ENCODE data around the gene NCLN.
"Not testable (repeated sequence)": the region's sequence is repeated elsewhere in the genome, so short reads cannot be mapped to it uniquely, and the experiment has no call there.

Gene NCLN

DNA sequence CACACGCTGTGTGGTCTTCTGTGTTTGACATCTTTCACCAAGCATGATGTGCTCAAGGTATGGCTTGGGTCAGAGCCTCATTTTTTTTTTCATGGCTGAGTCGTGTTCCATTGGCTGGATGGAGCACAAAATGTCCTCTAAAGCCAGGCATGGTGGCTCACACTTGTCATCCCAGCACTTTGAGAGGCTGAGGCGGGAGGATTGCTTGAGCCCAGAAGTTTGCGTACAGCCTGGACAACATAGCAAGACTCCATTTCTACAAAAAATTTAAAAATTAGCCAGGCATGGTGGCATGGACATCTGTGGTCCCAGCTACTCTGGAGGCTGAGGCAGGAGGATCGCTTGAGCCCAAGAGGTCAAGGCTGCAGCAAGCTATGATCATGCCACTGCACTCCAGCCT lies 35.8 kb downstream of the NCLN start:
- not testable (repeated sequence) for DNase-seq (ENCODE audit: insufficient read length, low spot score); FAIRE-seq

DNA sequence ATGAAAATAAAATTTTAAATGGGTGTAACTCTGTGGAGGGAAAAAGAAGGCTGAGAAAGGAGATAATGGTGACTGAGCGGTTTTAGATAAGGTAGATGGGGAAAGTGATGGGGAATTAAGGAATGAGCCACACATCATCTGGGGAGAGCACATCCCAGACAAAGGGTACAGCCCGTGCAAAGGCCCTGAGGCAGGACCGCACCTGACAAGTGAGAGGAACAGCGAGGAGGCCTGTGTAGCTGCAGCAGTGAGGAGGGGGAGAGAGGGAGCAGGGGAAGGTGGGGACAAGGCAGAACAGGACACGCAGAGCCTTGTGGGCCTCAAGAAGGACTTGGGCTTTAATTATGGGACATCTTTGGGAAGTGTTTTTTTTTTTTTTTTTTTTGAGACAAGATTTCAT lies 37.0 kb downstream of the NCLN start:
- no peak for FAIRE-seq
- no peak for DNase-seq (ENCODE audit: insufficient read length, low spot score)

GRCh38 chr19:3224346-3225168 lies 38.8 kb downstream of the NCLN start, which contains the start of gene CELF5:
CELF5 (plus strand) TSS chr19:3224661; CDS start chr19:3224740, 79 bp downstream.
- FAIRE-seq = no peak
- DNase-seq (ENCODE audit: insufficient read length, low spot score) = peak; percentile 86

DNA sequence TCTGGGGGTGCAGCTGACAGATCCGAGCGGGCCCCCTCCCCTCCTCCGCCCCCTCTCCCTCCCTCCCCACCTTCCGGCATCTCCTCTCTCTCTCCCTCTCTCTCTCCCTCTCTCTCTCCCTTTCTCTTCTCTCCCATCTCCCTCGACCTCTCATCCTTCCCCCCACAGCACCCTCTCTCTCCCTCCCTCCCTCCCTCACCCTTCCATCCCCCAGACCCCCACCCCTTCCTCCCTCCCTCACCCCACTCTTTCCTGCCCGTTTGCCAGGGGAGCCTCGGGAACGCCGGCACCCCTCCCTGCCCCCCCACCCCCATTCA lies 39.4 kb downstream of the NCLN start:
- FAIRE-seq (no peak), DNase-seq (ENCODE audit: insufficient read length, low spot score) (no peak)

- DNase-seq (ENCODE audit: insufficient read length, low spot score) = no peak
- no peak for FAIRE-seq
These were observed 40.0 kb downstream of the NCLN start for GRCh38 chr19:3225677-3226093.

DNA sequence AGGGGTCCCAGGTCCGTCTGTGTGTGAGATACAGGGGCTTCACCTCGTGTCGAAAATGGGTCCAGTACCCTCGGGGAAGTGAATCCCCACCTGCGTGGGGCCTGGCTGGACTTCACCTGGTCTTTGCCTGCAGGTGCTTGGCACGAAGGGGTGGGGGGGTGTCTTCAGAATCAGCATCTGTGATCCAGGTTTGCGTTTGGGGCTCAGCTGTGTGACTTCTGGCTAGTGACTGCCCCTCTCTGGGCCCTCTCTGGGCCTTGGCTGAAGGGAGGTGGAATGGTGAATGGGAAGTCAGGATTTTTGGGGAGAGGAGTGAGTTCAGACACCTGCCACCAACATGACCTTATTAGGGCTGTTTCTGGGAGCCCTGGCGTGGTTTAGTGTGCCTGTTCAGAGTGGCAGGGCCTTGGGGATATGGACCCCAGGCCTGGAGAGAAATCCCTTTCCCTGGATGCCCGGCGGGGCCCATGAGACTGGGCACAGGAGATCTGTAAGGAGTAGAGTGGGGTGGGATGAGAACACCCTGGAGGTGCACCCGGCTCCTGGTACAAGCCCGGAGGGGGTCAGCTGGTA lies 41.4 kb downstream of the NCLN start:
- no peak for FAIRE-seq
- DNase-seq (ENCODE audit: insufficient read length, low spot score) = no peak

DNA sequence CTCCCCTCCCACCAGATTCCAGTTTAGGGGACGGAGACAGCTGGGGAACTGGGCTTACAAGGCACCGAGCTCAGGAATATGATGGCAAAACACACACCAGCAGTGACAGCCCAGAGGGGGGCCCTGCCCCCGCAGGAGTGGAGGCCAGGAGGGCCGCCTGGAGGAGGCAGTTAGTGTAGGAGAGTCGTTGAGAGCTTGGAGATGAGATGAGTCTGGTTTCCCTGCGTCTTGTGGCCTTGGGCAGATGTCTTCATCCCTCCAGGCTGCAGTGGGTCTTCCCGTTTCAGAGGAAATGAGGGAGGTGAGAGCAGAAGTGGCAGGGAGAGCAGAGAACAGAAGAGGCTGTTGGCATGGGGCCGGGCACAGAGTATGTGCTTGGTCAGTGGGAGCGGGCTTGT lies 43.6 kb downstream of the NCLN start:
- no peak for DNase-seq (ENCODE audit: insufficient read length, low spot score)
- FAIRE-seq = no peak

DNA sequence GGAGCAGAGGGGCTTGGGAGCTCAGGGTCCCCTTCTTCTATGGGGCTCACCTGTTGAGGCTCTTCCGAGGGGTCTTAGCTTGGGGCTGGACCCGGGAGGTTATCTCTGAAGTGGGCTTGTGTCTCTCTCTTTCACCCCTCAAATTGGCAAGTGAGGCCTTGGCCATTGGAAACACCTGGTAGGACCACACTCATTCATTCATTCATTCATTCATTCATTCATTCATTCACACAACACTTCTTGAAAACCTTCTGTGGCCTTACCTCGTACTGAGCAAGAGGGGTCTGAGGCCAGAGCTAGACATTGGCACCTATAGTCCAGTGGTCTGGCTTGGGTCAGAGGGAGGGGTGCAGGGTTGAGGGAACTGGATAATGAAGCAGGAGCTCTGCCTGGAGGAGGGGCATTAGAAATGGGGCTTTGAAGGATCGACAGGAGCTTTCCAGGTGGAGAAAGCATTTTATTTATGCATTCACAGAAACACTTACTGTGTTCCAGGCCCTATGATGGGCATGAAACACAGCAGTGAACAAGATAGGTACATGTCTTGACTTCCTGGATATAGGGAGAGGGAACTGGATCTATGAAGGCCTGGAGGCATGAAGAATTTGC lies 44.3 kb downstream of the NCLN start:
- FAIRE-seq (no peak), DNase-seq (ENCODE audit: insufficient read length, low spot score) (no peak)

DNA sequence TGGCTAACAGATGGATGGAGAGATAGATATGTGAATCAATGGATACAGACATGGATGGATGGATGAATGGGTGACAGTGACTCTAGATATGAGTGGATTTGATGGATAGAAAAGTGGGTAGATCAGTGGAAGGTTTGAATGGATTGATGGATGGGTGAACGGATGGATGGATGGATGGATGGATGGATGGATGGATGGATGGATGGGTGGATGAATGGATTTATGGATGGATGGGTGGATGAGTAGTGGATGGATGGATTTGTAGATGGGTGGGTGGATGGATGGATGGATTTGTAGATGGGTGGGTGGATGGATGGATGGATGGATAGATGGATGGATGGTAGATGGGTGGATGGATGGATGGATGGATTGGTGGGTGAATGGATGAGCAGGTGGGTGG lies 45.6 kb downstream of the NCLN start:
- no peak for DNase-seq (ENCODE audit: insufficient read length, low spot score)
- no peak for FAIRE-seq

DNA sequence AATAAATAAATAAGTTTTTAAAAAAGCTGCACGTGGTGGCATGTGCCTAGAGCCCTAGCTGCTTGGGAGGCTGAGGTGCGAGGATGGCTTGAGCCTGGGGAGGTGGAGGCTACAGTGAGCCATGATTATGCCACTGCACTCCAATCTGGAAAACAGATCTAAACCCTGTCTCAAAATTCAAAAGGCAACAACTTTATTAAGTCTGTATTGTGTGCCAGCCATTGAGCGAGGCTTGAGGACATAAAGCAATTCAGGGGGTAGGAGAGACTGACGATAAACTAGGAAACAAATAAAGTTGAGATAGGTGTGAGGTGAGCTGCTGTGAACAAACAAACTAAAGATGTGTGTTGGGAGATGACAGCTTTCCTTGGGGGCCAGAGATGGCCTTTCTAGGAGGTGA lies 47.4 kb downstream of the NCLN start:
- DNase-seq (ENCODE audit: insufficient read length, low spot score) (no peak), FAIRE-seq (no peak)

DNA sequence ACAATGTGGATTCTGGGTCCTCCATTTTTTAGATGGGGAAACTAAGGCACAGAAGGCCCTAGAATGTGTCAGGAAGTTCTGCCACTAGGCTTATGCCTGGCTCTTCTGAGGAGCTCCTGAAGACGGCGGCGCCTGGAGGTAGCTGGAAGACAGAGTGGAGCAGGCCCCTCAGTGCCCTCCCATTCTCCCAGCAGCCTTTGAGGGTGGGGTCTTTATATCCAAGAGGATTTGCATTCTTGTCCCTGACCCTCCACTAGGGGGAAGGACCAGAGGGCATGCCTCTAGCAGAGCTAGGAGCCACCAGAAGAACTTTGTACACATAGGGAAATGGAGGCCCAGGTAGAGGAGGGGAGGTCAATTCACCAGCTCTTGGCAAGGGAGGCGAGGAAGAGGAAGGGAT lies 48.1 kb downstream of the NCLN start:
- DNase-seq (ENCODE audit: insufficient read length, low spot score) (no peak), FAIRE-seq (no peak)

- FAIRE-seq = no peak
- DNase-seq (ENCODE audit: insufficient read length, low spot score) = no peak
These were observed 49.1 kb downstream of the NCLN start for GRCh38 chr19:3234800-3235199.

DNA sequence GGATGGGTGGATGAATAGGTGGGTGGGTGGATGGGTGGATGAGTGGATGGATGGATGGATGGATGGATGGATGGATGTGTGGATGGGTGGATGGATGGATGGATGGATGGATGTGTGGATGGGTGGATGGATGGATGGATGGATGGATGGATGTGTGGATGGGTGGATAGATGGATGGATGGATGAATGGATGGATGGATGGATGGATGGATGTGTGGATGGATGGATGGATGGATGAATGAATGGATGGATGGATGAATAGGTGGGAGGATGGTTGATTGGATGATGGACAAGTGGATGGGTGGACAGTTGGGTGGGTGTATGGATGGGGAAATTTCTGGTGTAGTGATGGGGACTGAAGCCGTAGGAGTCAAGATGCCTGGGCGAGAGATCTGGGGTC lies 49.9 kb downstream of the NCLN start:
- not testable (repeated sequence) for FAIRE-seq; DNase-seq (ENCODE audit: insufficient read length, low spot score)

DNA sequence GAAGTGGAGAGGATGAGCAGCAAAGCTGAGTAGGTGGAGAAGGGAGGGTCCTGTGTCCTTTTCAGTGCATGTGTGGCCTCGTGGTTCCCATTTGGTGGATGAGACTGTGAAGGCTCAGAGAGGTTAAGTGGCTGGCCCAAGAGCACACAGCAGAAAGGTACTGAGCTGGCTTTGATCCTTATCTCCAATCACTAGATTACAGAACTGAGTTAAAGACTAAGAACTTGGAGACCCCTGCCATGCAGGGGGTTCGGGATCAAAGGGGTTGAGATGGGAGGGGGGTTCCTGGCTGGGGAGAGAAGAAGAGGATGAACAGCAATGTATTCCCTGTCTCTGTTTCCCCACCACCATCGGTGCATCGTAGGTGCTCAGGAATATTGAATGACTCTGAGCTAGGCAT lies 50.5 kb downstream of the NCLN start:
- no peak for DNase-seq (ENCODE audit: insufficient read length, low spot score)
- FAIRE-seq = no peak

DNA sequence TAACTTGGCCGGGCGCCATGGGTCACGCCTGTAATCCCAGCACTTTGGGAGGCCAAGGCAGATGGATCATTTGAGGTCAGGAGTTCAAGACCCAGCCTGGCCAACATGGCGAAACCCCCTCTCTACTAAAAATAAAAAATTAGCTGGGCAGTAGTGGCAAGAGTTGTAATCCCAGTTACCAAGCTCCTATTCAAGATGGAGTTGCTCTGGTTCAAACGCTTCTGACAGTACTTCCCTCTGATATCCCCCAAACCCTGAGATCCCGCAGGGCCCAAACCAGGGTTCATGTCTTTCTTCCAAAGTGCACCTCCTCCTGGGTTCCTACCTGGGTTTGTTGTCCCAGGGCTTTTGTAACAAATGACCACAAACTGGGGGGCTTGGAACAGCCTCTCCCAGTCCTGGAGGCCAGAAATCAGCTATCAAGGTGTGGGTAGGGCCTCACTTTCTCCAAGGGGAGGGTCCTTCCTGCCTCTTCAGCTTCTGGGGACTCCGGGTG lies 52.4 kb downstream of the NCLN start:
- no peak for FAIRE-seq

GRCh38 chr19:3239367-3239766 lies 53.6 kb downstream of the NCLN start:
- DNase-seq (ENCODE audit: insufficient read length, low spot score) (no peak), FAIRE-seq (no peak)

More for the DNA sequence above, 52.4 kb downstream of the NCLN start:
- DNase-seq (ENCODE audit: insufficient read length, low spot score) = no peak

DNA sequence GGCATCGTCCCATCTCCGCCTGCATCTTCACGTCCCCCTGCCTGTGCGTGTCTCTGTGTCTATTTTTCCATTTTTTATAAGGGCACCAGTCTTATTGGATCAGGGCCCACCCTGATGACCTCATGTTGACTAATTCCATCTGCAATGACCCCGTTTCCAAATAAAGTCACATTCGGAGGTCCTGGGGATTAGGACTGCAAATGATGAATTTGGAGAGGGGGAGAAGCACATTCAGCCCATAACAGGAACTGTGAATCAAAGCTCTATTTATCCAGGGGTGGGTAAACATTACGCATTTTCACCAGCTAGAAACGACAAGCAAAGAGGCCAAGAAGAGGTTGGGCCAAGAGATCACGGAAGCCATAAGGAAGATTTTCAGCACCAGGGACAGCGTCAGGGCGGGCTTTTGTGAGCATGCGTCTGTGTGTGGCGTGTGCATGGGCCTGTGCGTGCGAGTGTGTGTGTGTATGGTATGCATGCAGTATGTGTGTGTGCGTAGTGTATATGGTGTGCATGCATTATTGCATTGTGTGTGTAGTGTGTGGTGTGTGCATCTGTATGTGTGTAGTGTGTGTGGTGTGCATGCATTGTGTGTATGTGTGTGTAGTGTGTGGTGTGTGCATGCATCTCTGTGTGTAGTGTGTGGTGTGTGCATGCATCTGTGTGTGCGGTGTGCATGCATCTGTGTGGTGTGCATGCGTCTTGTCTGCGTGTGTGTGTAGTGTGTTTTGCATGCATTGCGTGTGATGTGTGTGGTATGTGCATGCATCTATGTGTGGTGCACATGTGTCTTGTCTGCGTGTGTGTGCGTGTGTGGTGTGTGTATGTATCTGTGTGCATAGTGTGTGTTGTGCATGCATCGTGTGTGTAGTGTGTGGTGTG lies 58.3 kb downstream of the NCLN start:
- peak; percentile 61 for FAIRE-seq
- no peak for DNase-seq (ENCODE audit: insufficient read length, low spot score)

DNA sequence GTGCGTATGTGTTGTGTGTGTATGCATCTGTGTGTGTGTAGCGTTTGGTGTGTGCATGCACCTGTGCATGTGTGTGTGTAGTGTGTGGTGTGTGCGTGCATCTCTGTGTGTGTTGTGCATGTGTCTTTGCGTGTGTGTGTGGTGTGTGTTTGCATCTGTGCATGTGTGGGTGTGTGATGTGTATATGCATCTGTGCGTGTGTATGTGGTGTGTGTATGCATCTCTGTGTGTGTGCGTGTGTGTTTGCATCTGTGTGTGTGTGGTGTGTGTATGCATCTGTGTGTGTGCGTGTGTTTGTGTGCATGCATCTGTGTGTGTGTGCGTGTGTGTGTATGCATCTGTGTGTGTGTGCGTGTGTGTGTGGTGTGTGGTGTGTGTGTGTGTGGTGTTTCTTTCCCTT lies 59.3 kb downstream of the NCLN start:
- FAIRE-seq (no peak), DNase-seq (ENCODE audit: insufficient read length, low spot score) (no peak)

- DNase-seq (ENCODE audit: insufficient read length, low spot score) (no peak), FAIRE-seq (no peak)
These were observed 63.1 kb downstream of the NCLN start for GRCh38 chr19:3248728-3249326.

DNA sequence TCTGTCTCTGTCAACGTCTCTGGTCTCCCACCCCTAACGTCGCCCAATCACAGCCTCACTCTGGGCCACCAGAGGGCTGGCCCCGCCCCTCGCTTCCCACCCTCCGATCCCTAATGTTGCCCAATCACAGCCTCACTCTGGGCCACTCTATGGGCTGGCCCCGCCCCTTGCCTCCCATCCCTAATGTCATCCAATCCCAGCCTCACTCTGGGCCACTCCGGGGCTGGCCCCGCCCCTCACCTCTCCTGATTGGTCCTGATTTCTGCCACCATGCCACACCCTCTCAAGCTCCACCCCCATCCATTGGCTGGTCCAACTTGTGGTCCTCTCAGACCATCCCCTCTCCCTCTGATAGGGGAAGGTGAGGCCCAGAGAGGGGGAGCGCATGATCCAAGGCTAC lies 63.7 kb downstream of the NCLN start:
- no peak for FAIRE-seq

DNA sequence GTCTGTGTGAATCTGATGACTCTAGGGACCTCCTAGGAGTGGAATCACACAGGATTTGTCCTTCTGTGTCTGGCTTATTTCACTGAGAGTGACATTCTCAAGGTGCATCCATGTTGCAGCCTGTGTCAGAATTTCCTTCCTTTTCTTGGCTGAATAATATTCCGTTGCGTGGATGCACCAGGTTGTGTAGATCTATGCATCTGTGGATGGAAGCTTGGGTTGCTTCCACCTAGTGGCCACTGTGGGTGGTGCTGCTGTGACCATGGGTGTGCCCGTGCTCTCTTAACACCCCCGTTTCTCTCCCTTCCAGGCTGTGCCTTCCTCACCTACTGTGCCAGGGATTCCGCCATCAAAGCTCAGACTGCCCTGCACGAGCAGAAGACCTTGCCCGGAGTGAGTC lies 64.9 kb downstream of the NCLN start:
- FAIRE-seq = no peak
- DNase-seq (ENCODE audit: insufficient read length, low spot score) = no peak

More for the DNA sequence above, 63.7 kb downstream of the NCLN start:
- no peak for DNase-seq (ENCODE audit: insufficient read length, low spot score)

Data from GM19239 (cell line).